Hippocampal formation (tissue), 2 donors: ENCODE measurements around the gene ARSB.
A peak's percentile ranks its signal among the peaks of the same experiment; 100 is the strongest.

Source experiments
- DNase-seq, 2 donors: peaks; one replicate each; lab custom pipeline; 2025; lab: John Stamatoyannopoulos, UW

The ARSB gene

GRCh38 chr5:78806544-78806943, 178.6 kb downstream of the ARSB start:
- DNase-seq = no peak

DNA sequence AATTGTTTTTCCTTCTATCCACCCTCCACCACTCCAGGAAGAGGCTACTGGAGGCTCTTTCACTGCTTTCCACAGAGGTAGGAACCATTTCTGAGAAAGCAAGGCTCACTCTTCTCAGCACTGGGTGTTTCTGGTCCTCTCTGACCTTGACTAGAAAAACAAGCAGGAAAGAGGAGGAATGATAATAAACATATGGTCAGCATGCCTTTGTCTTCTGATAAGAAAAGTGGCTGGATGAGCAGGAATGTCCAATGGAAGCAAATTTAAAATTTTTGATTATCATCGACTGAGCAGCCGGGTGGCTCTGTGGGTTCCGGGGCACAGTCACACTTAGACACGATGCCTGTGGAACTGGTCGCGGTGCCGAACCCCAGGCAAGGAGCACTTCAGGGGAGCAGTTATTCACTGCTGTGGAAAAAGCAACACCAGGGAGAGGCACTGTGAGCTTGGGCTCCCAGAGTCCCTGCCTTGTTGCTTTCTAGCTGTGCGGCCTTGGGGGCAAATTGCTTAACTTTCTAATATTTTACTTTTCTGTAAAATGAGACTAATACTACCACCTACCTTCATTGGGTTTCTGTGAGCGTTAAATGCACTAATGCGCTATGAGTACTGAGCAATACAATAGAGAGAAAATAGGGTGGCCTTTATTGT, 179.5 kb downstream of the ARSB start:
- no peak for DNase-seq

DNA sequence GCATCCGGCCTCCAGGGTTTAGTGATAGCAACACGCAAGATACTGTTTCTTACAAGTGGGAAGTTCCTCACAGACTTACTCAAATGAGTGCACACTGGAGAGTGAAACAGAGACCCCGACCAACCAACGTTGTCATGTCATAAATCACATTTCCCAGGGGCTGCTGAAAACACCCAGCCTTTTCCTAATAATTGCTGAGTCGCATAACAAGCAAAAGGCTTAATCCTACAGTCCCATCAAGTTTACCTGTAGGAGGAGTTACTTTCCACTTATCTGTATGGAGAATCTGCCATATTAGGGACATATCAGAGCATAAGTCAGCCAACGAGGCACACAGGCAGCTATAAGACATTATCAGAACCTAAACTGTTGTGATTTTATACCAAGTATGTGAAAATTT, 180.1 kb downstream of the ARSB start:
- DNase-seq = no peak

GRCh38 chr5:78803941-78804340, 181.2 kb downstream of the ARSB start:
- DNase-seq = no peak

DNA sequence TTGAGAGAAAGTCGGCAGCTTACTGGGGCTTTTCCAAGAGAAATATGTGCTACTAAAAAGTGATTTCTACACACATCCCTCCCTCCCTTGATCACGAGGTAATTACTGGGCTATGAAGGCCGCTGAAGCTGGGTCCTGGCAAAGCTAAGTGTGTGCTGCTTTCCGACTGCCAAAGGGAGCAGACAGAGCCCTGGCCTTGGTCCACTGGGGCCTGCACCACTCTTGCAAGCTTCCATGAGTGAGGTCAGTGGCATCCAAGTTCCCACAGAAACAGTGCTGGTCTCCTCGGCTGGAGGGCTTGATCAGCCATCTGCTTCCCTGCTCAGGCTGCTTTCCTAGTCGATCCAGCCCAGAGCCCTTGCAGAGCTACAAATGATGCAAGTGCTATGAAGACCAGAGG, 181.8 kb downstream of the ARSB start:
- DNase-seq = peak in 1 of 2 donors; percentile 12

DNA sequence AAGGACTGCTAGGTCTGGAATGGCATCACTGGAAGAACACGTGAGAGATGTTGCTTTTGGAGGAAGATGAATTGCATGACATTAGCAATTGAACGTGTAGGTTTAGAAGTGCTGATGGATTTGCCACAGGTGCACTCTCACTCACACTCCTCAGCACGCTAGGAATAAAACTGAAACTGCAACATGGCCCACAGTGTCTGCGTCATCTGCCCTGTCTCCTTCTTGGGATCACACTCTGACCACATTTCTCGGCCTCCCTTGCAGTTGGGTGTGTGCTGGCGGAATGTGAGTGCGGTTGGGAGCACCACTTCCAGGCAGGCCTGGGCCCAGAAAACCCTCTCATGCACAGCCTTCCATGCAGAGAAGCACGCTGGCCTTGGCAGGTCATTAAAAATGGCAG, 183.7 kb downstream of the ARSB start:
- no peak for DNase-seq

DNA sequence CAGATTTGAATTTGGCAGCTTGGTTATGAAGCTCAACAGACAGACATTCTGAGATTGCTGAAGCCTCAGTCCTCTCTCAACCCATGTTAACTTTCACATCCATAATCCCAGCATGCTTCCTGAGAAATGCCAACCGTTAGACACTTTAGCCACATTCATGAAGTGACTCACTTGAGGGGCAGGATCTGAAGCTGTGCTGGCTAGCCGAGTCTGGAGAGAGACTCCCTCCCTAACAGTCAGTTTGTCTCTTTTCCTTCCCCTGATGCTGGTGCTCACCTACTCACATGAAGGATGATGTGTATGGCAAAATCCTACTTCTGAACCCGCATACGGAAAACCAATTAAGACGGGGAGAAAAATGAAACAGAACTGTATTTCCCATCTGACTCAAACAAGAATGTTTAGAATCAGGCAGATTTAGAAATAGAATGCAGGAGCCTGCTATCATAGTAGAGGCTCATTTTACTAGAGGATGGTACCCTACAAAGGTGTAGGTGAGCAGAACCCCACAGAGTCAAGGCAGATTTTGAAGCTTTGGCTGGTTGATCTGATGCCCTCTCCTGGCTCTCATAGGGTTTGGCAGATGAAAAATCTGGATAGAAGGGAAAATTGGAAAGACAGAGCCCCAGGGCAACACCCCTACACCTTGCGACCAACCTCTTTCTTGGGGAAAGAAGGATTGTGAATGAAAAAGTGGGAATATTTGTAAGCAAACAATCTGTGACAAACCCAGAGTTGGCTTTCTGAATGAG, 185.7 kb downstream of the ARSB start:
- DNase-seq = no peak

- no peak for DNase-seq
These were observed 186.5 kb downstream of the ARSB start for GRCh38 chr5:78798673-78799029.

DNA sequence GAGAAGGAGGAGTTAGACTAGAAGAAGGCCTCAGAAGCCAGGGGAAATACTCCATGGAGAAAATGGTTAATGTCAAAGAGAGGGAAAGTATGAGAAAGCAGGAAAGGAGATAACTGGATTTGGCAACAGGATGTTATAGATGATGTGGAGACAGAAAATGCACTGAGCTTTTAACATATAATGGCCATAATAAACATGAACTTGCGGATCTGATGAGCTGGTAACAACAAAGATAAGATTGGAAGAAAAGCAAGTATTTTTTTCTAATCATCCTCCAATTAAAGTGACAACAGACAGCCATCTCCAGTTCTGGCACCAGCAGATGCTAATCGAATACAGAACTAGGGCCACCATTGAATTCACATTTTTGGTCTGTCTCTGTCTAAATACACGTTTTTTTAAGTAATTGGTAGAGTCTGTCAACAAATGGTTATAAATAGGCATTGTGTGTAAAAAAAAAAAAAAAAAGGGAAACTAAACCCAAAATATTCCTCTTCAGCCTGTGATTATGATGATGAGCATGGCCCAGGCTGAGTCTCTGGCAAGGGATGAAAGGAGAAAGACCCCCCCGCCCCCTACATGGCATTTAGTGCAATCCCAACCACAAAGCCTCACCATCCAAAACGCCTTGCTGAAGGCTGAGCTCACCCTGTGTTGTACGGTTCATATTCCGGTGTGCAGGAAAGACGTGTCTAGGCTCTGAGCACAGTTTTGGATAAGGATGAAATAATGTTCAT, 187.0 kb downstream of the ARSB start:
- no peak for DNase-seq

- DNase-seq = no peak
These were observed 189.4 kb downstream of the ARSB start for GRCh38 chr5:78795757-78796156.

GRCh38 chr5:78794693-78795215, 190.4 kb downstream of the ARSB start:
- DNase-seq = no peak

GRCh38 chr5:78793907-78794662, 191.0 kb downstream of the ARSB start:
- no peak for DNase-seq

DNA sequence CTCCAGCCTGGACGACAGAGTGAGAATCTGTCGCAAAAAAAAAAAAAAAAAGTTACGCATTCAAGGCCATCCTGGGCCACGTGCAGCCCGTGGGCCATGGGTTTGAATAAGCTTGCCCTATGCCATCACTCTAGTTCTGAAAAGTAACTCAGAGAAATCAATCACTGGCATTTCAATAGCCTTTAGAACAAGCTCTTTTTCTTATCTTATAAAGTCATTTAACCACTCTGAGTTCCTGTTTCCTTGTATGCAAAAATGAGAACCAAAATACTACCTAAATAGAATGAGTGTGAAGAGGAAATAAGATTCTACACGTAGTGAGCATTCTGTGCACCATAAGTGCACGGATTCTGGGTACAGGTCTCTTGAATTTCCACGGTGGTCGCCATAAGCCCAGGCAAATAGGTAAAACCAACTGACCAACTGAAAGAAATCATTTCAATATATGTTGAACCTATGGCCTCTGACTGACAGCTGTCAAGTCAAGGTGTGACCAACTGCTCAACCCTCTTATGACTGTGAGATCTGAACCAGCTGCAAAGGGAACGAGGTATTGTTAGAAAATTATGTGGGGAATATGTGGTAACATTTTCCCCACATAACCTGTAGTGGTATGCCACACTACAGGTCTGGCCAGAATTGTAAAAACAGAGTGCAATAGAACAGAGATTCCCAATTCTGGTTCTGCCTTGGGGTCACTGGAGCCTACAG, 192.6 kb downstream of the ARSB start:
- DNase-seq = no peak

DNA sequence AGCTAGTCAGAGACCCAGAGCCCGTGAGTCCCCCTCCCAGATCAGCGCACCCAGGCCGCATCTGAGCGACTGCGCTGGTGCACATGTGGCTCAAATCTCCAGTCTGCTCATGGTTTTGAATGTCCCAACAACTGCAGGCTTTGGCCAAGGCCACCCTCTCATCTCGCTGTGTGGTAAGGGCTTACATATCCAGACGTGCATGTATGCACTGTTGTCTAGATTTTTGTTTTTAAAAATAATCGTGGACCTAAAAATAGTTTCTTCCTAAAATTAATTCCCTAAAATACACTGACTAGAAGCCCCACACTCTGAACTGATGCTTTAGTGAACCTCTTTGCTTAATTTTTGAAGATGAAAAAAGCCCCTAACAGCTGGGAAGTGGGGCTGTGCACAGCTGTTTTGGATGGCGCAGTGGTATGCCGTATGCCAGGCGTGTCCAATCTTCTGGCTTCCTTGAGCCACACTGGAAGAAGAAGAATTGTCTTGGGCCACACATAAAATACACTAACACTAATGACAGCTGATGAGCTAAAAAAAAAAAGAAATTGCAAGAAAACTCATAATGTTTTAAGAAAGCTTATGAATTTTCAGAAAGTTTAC, 193.5 kb downstream of the ARSB start:
- no peak for DNase-seq

DNA sequence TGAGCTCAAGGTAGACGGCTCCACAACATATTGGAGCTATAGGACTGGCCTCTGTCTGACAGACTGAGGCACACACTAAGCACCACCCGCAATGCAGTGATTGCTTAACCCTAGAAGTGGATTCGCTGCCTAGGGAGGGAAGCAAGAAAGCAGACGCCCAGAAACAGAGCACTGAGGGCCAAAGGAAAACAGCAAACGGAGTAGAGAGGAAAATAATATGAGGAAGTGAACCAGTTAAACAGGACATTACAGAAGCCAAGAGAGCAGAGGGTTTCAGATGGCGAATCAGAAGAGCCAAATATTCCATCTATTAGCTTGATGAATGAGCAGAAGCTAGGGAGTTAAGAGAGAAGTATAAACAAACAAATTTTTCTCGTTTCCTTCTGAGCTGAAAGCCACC, 197.3 kb downstream of the ARSB start:
- peak in 1 of 2 donors; percentile 8 for DNase-seq

DNA sequence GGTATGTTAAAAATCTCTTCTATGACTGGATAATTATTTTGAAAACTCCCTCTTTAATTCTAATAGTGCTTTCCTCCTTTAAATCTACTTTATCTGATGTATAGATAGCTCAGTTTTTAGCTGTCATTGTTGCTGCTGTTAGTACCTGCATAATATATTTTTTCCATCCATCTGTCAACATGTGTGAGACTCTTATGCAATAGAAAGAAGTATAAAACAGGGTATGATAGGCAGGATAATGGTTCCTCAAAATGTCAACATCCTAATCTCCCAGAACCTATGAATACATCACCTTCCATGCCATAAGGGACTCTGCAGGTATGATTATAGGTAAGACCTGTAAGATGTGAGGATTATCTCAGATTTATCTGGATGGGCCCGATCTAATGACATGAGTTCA, 199.7 kb downstream of the ARSB start:
- no peak for DNase-seq

- no peak for DNase-seq
These were observed 201.5 kb downstream of the ARSB start for GRCh38 chr5:78783434-78784130.

- DNase-seq = no peak
These were observed 202.4 kb downstream of the ARSB start for GRCh38 chr5:78782728-78783127.

GRCh38 chr5:78781611-78782286, 203.4 kb downstream of the ARSB start:
- no peak for DNase-seq
